ENCODE results near the gene ATP1A1. TPM values are rescaled to one million over a fixed set of nuclear protein-coding genes. Genes with fewer than 3 reads are reported as not detected.

The ATP1A1 gene
- 81.7 and 181 TPM in 2 replicates for total RNA-seq

GRCh38 chr1:116372651-116373430 lies at the start of gene ATP1A1:
TSS of gene ATP1A1 (plus strand) at chr1:116373244. CDS start at chr1:116373512, 268 bp downstream.

Other genes starting within 250 kb of the ATP1A1 start
- gene CD58, start 197.8 kb downstream of the ATP1A1 start, total RNA-seq, result 22.0 and 33.4 TPM in 2 replicates

All from smooth muscle cell of the umbilical artery (primary cell).